HG02623 (cell line): ENCODE measurements around the gene FAM186B.

Experiments
- ATAC-seq: cut with Tn5 transposase; IDR thresholded peaks from one replicate; pipeline ENCODE4 v1.9.1; 2021; ENCODE audit warnings: moderate library complexity; ENCODE audit not compliant: unreplicated experiment

Gene FAM186B

GRCh38 chr12:49554266-49554665 lies 51.2 kb downstream of the FAM186B start:
- no peak for ATAC-seq

GRCh38 chr12:49553512-49554088 lies 51.8 kb downstream of the FAM186B start:
- ATAC-seq = no peak

DNA sequence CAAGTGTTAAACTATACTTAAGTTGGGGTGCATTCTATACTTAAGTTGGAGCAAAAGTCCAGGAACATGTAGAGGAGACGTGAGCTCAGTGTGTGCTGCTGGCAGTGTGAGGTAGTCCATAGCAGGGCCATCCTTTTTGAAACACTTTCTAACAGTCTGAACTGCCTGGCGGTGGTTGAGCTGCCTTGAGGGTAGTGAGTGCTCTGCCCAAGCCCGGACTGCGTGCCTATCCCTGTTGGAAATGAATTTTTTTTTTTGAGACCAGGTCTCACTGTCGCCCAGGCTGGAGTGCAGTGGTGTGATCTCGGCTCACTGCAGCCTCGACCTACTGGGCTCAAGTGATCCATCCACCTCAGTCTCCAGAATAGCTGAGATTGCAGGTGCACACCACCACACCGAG lies 52.5 kb downstream of the FAM186B start:
- ATAC-seq = no peak

- ATAC-seq = no peak
Measured at GRCh38 chr12:49552425-49552824, 53.0 kb downstream of the FAM186B start.

- no peak for ATAC-seq
Measured at GRCh38 chr12:49552014-49552413, 53.4 kb downstream of the FAM186B start.

DNA sequence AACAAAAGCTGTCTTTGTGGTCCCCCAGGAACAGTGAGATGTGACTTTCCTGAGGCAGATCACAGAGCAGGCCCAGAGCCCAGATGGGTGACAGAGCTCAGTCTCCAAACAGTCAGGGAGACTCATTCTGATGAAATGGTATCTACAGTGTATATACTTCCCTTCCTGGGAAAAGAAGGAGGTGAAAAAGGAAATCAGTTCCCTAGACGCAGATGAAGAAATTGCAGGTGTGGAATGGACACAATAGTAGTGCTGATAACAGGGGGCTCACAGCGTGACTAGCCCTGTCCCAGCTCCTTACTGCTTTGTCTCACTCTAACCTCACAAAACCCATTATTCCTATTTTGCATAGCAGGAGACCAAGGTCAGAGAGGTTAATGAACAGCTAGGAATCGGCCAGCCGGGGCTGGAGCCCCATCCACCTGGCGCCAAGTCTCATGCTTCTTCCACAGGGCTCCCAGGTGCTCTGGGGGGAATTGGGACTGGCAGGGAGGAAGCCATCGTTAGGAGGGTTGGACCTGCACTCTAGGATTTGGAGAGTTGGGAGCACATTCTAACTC lies 54.7 kb downstream of the FAM186B start:
- no peak for ATAC-seq

- no peak for ATAC-seq
Measured at GRCh38 chr12:49549735-49550692, 55.4 kb downstream of the FAM186B start.

GRCh38 chr12:49548822-49549648 lies 56.4 kb downstream of the FAM186B start:
- ATAC-seq = no peak

- ATAC-seq = no peak
Measured at GRCh38 chr12:49548481-49548821, 57.0 kb downstream of the FAM186B start.

DNA sequence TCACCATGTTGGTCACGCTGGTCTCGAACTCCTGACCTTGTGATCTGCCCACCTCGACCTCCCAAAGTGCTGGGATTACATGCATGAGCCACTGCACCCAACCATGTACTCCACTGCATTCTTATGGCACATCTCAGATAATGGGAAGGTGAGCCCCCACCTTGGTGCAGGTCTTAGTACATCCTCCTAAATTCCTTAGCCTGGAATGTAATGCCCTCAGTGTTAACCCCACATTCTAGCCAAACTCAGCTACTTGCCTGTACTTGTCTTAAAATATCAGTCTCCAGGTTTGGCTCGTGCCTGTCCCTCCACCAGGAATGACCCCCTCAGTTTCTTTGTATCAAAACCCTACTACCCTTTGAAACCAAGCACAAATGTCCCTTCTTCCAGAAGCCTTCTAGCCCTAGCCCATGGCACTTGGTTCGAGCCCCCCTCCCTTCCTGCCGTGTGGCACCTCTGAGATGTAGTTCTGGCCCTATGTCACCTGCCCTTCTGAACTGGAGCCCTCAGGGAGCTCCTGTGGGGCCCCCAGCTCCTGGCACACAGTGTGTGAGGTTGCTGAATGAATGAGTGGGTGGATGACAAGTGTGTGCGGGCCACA lies 58.2 kb downstream of the FAM186B start:
- no peak for ATAC-seq

DNA sequence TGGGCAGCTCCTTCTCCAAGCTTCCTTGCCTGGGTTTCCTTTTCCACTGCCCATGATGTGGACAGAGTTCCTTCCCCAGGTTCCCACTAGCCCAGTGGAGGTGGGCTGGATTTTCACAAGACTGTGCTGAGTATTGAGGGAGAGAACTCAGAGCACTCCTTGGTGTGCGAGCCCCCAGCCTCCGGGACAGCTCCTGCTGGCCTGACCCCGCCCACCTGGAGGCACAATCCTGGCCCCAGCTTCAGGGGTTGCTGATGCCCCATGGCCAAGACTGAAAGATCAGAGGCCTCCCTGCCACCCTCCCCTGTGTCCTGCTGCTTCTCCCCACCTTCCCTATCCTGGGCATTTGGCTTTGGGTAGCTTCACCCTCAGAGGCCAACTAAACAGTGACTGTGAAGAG lies 59.0 kb downstream of the FAM186B start:
- no peak for ATAC-seq

DNA sequence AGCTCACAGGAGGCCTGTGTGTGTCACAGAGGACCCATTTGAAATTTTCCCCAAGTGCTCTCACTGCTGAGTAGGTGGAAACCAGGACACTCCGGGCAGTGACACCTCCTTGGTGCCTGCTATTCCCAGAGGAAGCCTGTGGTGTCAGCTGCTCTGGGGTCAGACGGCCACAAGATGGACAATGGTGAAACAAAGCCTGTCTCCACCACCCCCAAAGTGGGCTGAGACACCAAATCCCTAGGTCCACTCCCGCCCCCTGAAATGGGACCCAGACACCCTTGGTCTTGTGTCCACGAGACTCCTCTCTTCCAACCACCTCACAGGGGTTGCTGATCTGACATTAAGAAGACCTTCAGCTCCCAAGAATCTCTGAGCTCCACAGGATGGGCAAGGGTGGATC lies 59.6 kb downstream of the FAM186B start:
- no peak for ATAC-seq

DNA sequence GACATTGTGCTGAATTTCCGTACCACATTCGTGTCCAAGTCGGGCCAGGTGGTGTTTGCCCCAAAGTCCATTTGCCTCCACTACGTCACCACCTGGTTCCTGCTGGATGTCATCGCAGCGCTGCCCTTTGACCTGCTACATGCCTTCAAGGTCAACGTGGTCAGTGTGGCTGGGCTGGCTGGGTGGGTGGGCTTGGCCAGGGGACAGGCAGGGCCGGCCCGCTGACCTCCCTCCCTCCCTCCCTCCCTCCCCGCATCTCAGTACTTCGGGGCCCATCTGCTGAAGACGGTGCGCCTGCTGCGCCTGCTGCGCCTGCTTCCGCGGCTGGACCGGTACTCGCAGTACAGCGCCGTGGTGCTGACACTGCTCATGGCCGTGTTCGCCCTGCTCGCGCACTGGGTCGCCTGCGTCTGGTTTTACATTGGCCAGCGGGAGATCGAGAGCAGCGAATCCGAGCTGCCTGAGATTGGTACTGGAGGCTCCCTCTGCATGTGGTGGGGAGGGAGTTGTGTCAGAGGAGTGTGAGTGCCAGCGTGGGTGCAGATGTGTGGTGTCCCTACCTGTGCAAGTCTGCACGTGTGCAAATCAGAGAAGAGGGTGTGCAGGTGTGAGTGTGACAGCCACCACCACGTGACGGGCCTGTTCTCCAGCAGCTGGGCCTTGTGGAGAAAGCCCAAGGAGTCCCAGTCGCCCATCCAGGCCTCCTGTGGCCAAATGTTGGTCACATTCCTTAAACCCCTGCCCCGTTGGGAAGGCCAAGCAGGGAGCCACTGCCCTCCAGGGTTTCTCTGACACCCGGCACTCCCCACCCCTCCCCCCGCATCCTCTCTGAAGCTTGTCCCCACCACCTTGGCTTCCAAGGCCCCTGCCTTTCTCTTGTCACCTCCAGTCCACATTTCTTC lies 61.3 kb downstream of the FAM186B start:
- ATAC-seq = no peak

DNA sequence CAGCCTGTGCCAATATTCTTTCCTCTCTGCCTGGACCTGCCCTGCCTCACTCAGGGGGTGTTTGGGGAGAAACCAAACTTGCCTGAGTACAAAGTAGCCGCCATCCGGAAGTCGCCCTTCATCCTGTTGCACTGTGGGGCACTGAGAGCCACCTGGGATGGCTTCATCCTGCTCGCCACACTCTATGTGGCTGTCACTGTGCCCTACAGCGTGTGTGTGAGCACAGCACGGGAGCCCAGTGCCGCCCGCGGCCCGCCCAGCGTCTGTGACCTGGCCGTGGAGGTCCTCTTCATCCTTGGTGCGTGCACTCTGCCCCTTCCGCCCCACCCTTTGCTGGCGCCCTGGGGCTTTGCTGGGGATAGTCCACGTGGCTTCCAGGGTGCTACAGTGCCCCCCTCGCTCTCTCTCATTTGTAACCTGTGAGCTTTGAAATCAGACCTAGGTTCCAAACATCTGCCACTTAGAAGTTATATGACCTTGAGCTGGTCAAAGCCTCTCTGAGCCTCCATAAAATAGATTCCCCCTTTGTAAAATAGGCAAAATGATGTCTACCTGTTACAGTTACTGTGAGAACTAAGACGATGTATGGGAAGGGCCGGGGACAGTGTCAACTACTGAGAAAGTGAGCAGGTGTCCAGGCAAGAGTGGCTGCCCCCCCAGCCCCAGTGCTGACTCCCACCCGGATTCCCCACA lies 62.1 kb downstream of the FAM186B start:
- ATAC-seq = no peak

- no peak for ATAC-seq
Measured at GRCh38 chr12:49542592-49543160, 62.8 kb downstream of the FAM186B start.

- ATAC-seq = no peak
Measured at GRCh38 chr12:49541911-49542505, 63.4 kb downstream of the FAM186B start.

GRCh38 chr12:49541140-49541861 lies 64.1 kb downstream of the FAM186B start:
- no peak for ATAC-seq
